HG02798 (cell line): ENCODE data around the gene KCNK4.

Source experiments
- ATAC-seq: cut with Tn5 transposase; IDR thresholded peaks from one replicate; pipeline ENCODE4 v1.9.1; 2021; ENCODE audit warnings: mild to moderate bottlenecking; ENCODE audit not compliant: unreplicated experiment, poor library complexity

KCNK4 gene

DNA sequence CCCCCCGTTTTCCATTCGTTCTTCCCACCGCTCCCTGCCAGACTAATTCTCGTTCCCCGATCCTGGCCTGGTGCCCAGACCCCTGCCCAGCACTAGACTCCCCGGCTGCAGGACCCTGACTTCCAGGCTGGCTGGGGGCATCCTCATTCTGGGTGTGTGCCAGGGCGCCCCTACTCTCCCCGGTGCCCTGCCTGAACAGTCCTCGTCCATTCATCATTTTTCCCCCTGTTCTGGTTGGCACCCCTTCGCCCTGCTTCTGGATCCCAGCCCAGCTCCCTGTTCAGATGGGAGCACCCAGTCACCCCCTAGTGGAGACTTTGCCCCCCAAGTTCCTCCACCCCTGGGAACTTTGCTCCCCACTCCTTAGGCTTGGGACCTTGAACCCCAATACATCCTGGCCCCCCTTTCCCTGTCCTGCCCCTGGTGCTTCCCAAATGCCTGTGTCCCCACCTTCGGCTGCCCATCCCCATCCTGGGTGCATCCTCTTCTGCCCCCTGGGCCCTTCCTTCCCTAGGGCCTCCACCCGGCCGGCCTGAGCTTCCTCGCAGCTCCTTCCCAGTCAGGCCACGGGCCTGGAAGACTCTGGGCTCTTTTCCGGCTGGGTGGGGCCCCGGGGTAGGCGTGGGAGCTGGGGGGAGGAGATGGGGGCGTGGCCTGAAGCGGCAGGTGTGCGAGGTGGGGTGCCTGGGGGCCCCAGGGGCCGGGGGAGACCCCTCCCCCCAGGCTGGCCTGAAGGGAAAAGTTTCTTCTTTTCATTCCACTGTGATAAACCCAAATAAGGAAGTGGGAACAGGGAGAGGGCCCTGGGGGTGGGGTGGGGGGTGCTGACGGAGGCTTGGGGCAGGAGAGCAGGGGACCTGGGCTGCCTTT, 38.9 kb upstream of the KCNK4 start:
- ATAC-seq, result no peak

GRCh38 chr11:64253043-64253442, 38.1 kb upstream of the KCNK4 start:
- ATAC-seq, result no peak

DNA sequence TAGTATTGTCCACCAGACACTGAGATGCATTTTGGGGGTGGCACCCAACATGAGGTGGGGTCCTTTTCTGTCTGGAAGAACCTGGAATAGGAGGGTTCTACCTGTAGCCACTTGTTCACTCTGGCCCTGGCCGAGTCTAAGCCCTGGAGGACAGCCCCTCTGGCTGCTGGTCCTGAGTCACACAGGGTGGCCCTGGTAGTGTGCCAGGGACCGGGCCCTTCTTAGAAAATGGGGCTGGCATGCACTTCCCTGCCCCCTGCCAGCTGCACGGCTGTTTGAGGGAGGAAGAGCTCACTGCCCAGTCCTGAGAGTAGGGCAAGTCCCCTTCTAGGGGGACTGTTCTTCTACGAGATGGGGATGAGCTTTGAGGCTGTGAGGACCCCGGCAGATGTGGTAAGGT, 37.6 kb upstream of the KCNK4 start:
- no peak for ATAC-seq

- no peak for ATAC-seq
Observed at GRCh38 chr11:64254326-64254725, 36.8 kb upstream of the KCNK4 start.

- ATAC-seq, result no peak
Observed at GRCh38 chr11:64255135-64256128, 35.7 kb upstream of the KCNK4 start.

DNA sequence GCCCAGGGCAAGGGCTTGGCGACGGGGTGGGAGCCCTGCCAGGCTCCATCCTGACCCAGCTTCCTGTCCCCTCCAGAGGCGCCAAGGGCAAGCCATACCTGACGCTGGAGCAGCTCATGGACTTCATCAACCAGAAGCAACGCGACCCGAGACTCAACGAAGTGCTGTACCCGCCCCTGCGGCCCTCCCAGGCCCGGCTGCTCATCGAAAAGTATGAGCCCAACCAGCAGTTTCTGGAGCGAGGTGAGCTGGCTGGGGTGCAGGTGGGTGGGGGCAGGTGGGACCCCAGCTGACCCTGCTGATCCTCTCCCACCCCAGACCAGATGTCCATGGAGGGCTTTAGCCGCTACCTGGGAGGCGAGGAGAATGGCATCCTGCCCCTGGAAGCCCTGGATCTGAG, 34.8 kb upstream of the KCNK4 start:
- no peak for ATAC-seq

GRCh38 chr11:64258356-64258755, 32.7 kb upstream of the KCNK4 start:
- ATAC-seq, result no peak

DNA sequence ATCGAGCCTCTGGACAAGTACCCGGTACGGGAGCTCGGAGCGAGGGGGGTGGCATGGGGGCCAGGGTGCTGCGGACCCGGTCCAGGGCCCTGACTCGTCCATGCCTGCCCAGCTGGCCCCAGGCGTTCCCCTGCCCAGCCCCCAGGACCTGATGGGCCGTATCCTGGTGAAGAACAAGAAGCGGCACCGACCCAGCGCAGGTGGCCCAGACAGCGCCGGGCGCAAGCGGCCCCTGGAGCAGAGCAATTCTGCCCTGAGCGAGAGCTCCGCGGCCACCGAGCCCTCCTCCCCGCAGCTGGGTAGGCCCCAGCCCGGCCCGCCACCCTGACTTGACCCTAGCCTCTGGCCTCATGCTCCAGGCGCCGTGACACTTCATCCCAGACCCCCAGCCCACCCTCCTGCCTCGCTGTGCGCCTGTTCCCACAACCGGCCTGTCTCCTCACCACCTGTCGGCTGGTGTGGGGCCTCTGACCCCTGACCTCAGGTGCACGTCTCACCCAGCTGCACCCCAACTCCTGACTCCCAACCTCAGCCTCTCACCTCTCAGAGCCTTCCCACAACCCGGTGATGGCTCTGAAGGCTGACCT, 32.1 kb upstream of the KCNK4 start:
- no peak for ATAC-seq

GRCh38 chr11:64259533-64260067, 31.5 kb upstream of the KCNK4 start:
- no peak for ATAC-seq

GRCh38 chr11:64260147-64260708, 30.9 kb upstream of the KCNK4 start:
- no peak for ATAC-seq

- no peak for ATAC-seq
Observed at GRCh38 chr11:64261556-64262080, 29.5 kb upstream of the KCNK4 start.

DNA sequence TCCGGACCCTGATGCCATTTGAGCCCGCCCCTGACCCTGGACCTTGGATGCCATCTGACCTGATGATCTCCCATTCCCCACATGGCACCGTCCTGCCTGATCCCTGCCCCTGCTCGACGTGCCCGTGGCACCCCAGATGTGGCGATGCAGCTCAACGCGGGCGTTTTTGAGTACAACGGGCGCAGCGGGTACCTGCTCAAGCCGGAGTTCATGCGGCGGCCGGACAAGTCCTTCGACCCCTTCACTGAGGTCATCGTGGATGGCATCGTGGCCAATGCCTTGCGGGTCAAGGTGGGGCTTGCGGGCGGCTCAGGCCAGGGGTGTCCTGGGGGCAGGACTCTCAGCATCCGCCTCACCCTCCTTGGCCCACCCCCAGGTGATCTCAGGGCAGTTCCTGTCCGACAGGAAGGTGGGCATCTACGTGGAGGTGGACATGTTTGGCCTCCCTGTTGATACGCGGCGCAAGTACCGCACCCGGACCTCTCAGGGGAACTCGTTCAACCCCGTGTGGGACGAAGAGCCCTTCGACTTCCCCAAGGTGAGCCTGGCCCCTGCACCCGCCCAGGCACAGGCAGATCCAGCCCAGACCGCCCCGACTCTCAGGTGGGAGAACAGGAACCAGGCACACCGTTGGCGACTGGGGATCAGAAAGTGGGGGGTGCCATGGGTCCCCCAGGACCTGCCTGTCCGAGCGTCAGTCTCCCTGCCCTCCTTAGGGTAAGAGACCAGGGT, 28.7 kb upstream of the KCNK4 start:
- ATAC-seq, result no peak

DNA sequence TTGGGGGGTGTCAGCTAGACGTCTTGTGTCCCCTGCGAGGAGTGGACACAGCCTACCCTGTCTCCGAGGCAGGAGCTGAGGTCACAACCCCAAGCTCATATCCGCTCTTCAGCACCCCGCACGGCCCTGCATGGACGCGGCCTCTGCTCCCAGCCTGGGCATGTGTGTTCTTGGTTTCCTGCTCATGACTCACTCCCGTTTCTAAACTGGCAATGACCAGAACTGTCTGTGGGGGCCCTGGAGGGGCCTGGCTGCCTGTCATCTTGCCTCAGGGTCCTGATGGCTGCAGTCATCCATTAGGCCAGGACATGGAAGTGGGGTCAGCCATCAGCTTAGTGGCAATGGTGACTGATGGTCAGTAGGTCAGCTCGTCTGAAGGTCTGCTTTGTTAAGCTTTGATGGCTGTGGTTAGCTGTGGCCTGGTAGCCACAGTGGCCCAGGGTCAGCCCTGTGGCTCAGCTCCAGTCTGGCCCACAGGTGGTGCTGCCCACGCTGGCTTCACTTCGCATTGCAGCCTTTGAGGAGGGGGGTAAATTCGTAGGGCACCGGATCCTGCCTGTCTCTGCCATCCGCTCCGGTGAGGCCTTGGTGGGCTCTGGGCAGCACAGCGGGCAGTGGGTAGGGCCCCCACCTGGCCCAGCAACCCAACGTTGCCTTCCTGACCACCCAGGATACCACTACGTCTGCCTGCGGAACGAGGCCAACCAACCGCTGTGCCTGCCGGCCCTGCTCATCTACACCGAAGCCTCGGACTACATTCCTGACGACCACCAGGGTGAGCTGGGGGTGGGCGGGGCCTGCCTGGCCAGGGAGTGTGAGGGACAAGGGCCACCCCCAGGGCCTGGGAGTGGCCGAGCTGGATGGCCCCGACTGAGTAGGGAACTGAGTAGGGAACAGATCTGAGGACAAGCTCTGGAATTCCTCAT, 27.8 kb upstream of the KCNK4 start:
- no peak for ATAC-seq

DNA sequence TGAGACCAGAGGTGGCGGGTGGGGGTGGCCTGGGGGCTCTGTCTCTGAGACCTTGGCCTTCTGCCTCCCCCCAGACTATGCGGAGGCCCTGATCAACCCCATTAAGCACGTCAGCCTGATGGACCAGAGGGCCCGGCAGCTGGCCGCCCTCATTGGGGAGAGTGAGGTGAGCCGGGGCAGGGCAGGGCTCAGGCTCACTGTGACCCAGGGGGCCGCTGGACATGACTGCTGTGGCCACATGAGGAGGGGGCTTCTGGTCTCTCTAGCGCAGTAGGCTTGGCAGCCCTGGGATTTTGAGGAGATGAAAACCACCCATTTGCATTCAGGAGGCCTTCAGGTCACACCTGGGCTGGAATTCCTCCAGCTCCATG, 27.2 kb upstream of the KCNK4 start:
- no peak for ATAC-seq

GRCh38 chr11:64264371-64264852, 26.7 kb upstream of the KCNK4 start:
- no peak for ATAC-seq

- ATAC-seq, result no peak
Observed at GRCh38 chr11:64265176-64266160, 25.6 kb upstream of the KCNK4 start.

DNA sequence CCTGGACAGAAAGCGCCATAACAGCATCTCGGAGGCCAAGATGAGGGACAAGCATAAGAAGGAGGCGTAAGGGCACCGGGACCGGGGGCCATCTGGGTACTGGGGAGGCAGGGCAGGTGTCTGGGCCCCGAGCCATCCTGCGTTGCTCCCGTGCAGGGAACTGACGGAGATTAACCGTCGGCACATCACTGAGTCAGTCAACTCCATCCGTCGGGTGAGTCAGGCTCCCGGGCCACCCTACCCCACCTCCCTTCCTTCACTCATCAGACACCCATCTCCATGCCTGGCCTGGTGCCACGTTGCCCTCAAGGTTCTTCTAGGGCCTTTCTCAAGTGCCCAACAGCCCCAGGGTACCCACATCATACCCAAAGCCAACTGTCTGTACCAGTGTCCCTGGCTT, 24.8 kb upstream of the KCNK4 start:
- no peak for ATAC-seq
